GM12892 (cell line): ENCODE measurements around the gene MYOD1.

Experiments
- DNase-seq: peaks from one replicate; pipeline ENCODE4 v3.0.0; 2011; ENCODE audit not compliant: insufficient read length
- FAIRE-seq: peaks from 2 replicates; lab custom pipeline; 2011; peaks lifted over from hg19 to GRCh38; lab: Jason Lieb, UNC
- POLR2A ChIP-seq: IDR thresholded peaks from 2 replicates; pipeline ENCODE4 v1.6.1; 2011; ENCODE audit warnings: low read depth, low read length, control low read depth
- POLR2AphosphoS5 ChIP-seq: IDR thresholded peaks from 2 replicates; pipeline ENCODE4 v1.6.1; 2011; ENCODE audit warnings: low read depth, low read length, control low read depth
- TAF1 ChIP-seq: IDR thresholded peaks from 2 replicates; pipeline ENCODE4 v1.6.1; 2011; ENCODE audit warnings: low read depth, mild to moderate bottlenecking, control low read depth, low read length, borderline replicate concordance

MYOD1 gene

GRCh38 chr11:17711836-17712235, 7.5 kb upstream of the MYOD1 start:
- DNase-seq (no peak), FAIRE-seq (no peak)
- TF ChIP-seq POLR2A (no peak), POLR2AphosphoS5 (no peak), TAF1 (no peak)

- TF ChIP-seq POLR2A, result no peak
- no peak for TF ChIP-seq POLR2AphosphoS5
- TF ChIP-seq TAF1, result no peak
- DNase-seq (no peak), FAIRE-seq (no peak)
Observed at GRCh38 chr11:17713851-17714250, 5.5 kb upstream of the MYOD1 start.

GRCh38 chr11:17714356-17714854, 5.0 kb upstream of the MYOD1 start:
- no peak for DNase-seq
- FAIRE-seq, result no peak
- no peak for TF ChIP-seq TAF1
- no peak for TF ChIP-seq POLR2AphosphoS5
- no peak for TF ChIP-seq POLR2A

GRCh38 chr11:17714870-17715269, 4.5 kb upstream of the MYOD1 start:
- DNase-seq, result no peak
- TF ChIP-seq POLR2AphosphoS5 (no peak), POLR2A (no peak), TAF1 (no peak)
- FAIRE-seq, result no peak

- no peak for FAIRE-seq
- DNase-seq, result no peak
- TF ChIP-seq TAF1 (no peak), POLR2A (no peak), POLR2AphosphoS5 (no peak)
Observed at GRCh38 chr11:17716807-17717206, 2.6 kb upstream of the MYOD1 start.

GRCh38 chr11:17718015-17718414, 1.4 kb upstream of the MYOD1 start:
- no peak for FAIRE-seq
- TF ChIP-seq POLR2AphosphoS5 (no peak), TAF1 (no peak), POLR2A (no peak)
- DNase-seq, result no peak

GRCh38 chr11:17718510-17718962, 835 bp upstream of the MYOD1 start:
- DNase-seq, result no peak
- FAIRE-seq, result no peak
- no peak for TF ChIP-seq POLR2AphosphoS5
- no peak for TF ChIP-seq TAF1
- TF ChIP-seq POLR2A, result no peak

GRCh38 chr11:17719938-17720795, 796 bp downstream of the MYOD1 start:
- TF ChIP-seq POLR2AphosphoS5 (no peak), POLR2A (no peak), TAF1 (no peak)
- no peak for DNase-seq
- no peak for FAIRE-seq

- FAIRE-seq, result no peak
- no peak for TF ChIP-seq POLR2A
- no peak for TF ChIP-seq POLR2AphosphoS5
- TF ChIP-seq TAF1, result no peak
- no peak for DNase-seq
Observed at GRCh38 chr11:17720796-17721171, 1.4 kb downstream of the MYOD1 start.

GRCh38 chr11:17721242-17721999, 2.0 kb downstream of the MYOD1 start:
- TF ChIP-seq TAF1, result no peak
- TF ChIP-seq POLR2A, result no peak
- TF ChIP-seq POLR2AphosphoS5, result no peak
- DNase-seq, result no peak
- FAIRE-seq, result no peak

GRCh38 chr11:17722000-17722643, 2.8 kb downstream of the MYOD1 start:
- no peak for DNase-seq
- TF ChIP-seq TAF1, result no peak
- no peak for TF ChIP-seq POLR2A
- no peak for TF ChIP-seq POLR2AphosphoS5
- FAIRE-seq, result no peak
